Measurements from ENCODE around the gene DNAH8.

DNAH8 gene

DNA sequence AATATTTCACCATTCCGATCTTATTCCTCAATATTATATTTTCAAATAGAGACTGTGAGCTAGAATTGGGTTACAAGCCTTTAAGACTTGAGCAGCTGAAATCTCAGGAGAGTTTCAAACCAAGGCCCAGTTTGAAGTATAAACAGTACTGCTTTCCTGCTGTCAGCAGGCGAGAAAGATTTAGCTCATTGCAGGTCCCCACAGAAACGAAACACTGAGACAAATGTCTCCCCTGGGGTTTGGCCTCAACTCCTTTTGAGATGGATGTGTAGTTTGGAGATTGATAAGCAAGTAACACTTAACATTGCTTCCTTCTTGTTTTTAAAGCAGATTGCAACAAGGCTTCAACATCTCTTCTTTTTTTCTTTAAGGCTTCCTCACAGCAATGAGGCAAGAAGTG, 311.1 kb downstream of the DNAH8 start:
- DNase-seq = no peak

- no peak for DNase-seq
Observed at GRCh38 chr6:39029156-39030011, 314.3 kb downstream of the DNAH8 start.

DNA sequence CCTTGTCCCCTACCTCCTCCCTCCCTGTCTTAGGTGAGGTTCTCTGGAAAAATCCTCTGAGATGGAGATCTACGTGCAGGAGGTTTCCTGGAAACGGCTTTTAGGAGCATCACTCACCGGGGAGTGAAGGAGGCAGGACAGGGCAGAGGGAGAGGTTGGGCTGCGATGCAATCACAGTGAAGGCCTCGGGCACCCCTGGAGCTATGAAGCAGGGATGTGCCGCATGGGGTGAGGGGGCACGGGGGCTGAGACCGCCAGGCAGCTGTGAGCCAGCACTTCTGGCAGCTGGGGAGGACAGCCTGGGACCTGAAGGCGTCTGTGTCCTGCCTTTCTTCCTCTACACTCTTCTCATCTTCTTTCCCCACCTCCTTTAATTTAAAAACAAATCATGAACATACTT, 320.6 kb downstream of the DNAH8 start:
- DNase-seq = no peak

GRCh38 chr6:39037082-39037508, 322.0 kb downstream of the DNAH8 start:
- DNase-seq = peak; percentile 40

DNA sequence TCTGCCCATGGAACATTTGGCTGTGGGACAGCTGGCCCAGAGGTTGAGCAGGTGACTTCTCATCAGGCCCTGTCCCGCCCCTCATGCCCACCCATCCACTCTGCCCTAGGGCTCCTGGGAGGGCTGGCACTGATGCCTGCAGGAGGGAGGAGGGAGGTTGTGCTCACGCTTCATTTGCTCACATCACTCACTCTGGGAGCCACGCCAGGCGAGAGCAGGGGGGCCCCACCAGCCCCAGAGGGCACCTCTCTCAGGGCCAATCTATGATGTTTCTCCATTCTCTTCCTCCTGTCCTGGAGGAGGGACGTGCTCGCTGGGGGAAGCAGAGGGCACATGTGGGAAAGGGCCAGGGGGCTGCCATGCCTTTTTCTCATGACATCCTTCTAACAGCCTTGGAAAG, 322.6 kb downstream of the DNAH8 start:
- no peak for DNase-seq

GRCh38 chr6:39040080-39040673, 325.1 kb downstream of the DNAH8 start:
- DNase-seq = no peak

DNA sequence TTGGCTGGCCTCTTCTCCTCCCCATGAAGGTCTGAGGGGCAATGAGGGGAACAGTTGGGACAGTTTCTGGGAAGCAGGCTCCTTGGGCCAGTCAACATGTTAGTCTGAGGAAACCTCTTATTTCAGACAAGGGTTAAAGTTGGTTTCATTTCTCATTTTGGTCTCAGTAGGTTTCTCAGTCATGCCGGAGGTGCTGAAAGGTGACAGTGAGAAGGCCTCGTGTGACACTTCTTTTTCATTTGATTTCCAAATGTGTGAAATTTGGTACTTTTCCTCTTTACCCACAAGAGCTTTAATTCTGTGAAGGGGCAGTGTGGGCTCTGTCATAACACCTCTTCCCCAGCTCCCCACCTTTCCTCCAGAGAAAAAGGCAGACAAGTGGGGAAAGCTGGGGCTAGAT, 326.0 kb downstream of the DNAH8 start:
- DNase-seq = no peak

DNA sequence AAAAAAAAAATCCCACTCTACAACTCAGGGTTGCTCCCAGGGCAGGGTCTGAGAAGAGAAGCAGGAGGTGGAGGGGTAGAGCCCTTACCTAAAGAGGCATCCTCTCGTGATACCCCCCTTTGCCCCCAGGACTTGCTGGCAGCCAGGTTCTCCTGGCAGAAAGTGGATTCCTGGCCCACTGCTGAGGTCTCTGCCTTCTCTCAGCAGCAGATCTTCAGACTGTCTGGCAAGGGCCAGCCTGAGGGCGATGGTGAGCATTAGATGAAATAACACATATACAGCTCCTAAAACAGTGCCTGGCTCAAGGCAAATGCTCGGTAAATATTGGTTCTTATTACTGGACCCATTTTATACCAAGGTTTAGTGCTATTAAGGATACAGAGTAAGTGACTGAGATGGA, 328.7 kb downstream of the DNAH8 start:
- no peak for DNase-seq

DNA sequence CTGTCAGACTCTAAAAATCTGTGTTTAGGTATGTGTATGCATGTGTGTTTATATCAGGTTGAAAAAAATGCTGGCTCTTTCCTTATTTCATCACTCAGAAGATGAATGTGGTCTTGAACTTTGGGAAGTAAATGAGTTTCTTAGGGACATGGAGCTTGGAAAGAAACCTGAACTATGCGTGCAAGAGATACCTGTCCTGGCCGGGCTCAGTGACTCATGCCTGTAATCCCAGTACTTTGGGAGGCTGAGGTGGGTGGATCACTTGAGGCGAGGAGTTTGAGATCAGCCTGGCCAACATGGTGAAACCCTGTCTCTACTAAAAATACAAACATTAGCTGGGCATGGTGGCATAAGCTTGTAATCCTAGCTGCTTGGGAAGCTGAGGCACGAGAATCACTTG, 329.1 kb downstream of the DNAH8 start:
- DNase-seq = no peak

GRCh38 chr6:39047434-39048327, 332.6 kb downstream of the DNAH8 start:
- DNase-seq = no peak

- DNase-seq = peak; percentile 39
Observed at GRCh38 chr6:39048481-39049399, 333.6 kb downstream of the DNAH8 start, which contains the start of gene GLP1R. Gene GLP1R, plus strand, starts transcription at chr6:39048781. Its CDS starts 60 bp downstream, at chr6:39048841.

DNA sequence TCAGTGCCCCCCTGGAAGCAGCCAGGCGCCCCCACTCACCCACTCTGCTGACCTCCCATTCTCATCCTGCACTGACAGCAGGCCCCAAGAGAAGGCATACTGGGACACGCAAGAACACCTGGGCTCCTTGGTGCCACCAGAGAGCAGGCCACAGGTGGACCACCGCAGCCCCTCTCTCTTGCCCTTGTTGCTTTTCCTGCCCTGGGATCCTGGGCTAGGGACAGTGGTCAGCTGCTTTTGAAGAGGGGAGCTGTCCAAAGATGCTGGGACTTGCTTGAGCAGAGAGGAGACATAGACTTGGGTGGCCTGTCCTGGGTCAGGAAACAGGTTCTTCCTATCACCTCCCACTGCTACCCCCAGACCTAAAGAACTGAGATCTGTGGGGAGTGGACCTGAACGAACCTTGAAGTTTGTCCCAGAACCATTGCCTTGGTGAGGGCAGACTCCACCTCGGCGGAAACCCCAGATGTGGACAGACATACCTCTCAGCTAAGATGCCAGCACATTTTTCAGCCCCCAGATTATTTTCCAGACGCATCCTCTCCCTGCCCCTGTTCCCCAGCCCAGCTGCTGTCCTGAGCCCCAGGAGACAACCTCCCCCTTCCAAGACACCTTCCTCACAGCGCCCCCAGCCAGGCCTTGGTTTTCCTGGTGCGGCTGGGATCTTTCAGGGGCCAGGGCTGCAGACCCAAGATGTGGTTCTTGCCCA, 334.6 kb downstream of the DNAH8 start:
- DNase-seq = peak; percentile 9

- DNase-seq = no peak
Observed at GRCh38 chr6:39050453-39051112, 335.5 kb downstream of the DNAH8 start.

DNA sequence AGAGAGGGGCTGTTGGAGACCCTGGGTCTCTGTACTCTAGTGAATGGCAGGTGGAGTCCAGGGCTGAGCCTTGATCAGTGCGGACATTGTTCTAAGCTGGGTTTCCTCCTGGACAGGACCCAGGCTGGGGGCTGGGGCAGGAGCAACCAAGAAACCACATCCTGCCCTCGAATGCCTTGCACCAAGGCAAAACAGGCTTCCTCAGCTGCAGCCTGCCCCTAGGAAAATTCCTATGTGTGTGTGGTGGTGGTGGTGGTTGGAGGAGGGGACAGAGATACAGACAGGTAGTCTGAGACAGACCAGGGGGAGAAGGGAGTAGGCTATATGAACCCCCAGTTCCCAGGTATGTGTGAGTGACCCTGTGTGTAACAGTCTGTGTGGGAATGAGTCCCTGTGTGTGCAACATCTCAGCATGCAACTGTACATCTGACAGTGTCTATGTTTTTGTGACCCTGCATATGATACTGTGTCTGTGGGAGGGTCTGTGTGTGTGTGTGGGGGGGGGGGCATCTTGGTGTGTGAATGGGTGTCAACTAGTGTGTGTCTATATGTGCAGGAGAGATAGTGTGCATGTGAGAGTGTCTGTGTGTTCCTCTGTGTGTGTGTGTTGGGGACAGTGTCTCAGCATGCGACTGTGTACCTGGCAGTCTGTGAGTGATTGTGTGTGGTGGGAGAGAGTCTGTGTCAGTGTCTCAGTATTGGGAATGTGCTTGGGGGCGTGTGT, 336.4 kb downstream of the DNAH8 start:
- no peak for DNase-seq

DNA sequence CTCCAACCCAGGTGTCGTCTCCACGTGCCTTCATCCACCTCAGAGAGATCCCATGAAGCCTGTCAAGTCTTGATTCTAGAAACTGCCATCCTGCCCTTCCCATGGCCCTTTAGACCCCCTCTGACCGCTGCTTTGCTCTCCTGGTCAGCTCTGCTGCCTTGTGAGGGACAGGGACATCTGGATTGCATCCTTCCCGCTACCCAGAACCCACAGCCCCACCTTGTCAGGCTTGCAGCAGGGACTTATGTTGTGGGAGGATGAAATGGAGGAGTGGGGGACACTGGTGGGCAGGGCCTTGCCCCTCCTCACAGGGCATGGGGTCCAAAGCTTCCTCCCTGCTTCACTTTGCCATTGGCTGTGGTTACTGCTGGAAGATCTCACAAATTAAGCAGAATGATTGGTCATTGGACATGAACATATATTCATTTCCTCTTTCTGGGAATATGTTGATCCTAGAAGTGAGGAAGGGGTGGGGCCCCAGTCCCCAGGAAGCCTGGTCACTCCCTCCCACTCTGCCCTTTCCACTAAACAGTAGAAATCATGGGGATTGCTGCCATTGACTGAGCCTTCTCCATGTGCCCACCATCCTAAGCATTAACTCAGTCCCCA, 338.0 kb downstream of the DNAH8 start:
- DNase-seq = no peak

DNA sequence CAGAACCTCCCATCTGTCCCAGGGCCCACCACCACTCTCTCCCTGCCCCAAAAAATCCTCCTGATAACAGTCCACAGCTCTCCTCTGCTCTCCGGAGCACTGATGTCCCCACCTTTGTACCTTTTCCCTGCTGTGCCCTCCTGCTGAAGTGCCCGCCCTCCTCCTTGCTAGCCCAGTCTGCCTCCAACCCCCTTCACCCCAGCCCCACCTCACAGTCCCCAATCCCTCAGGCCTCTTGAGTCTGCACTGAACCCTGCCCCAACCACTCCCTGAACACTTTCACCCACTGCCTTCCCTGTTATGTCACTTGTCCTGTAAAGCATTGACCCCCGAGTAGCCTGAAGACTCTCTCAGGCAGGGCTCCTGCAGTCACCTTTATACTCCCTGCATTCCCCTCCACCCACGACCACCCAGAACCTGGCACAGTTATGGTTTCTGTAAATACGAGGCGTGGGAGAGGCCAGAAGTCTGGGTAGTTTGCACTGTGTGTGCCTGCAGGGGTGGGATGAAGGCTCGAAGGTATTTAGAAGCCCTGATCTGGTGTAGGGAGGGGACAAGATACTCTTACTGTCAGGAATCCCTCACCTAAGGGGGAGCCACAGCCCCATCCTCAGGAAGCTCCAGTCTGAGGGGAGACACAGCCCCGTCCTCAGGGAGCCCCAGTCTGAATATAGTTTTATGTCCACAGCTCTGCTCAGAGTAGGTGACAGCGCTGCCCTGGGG, 338.9 kb downstream of the DNAH8 start:
- DNase-seq = no peak

DNA sequence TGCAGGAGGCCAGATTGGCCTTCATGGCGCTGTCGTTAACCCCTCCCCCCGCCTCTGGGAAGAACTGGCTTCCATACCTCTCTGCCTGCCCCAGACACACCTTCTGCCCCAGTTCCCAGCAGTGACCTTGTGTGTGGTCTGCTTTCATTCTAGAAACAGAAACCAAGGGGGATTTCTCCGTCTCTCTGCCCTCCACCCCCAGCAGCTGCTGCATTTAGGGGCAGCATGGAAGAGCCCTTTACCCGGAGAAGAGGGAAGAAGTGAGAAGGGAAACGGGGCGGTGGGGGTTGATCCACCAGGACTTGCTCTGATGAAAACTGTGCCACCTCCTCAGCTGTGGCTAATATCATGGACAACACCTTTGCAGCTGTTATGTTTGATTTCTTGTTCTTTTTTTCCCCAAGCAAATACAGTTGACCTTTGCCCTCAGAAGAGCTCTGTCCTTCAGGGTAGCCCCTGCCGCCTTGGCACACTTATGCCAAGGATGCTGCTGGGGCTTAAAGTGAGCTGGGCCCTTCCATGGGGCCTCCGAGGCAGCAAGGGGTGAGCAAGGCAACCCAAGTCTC, 339.5 kb downstream of the DNAH8 start:
- DNase-seq = no peak

DNA sequence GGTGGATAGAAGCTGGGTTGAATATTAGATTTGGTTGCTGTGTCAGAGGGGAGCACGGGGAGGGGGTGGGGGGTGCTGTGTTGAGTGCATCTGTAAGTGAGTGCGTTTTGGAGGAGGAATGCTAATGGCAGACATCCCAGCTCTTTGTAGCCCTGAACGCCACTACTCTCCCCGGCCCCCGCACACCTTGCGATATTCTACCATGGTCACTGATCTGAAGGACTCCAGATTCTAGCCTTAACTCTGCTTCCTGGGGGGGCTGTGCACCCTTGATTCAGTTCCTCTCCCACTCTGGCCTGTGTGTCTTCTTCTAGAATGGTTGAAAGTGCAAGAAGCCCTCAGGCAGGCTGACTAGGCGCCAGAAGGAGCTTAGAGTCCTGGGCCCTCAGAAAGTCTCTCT, 340.6 kb downstream of the DNAH8 start:
- DNase-seq = no peak

- no peak for DNase-seq
Observed at GRCh38 chr6:39056191-39056590, 341.1 kb downstream of the DNAH8 start.
